Prostate gland (tissue), 2 donors: ENCODE data around the gene SLC39A11. TPM values are rescaled to one million over a fixed set of nuclear protein-coding genes. Genes with fewer than 3 reads are reported as not detected.
"Not testable (repeated sequence)": the region's sequence is repeated elsewhere in the genome, so short reads cannot be mapped to it uniquely, and the experiment has no call there.

Experiments
- DNase-seq: peaks from one replicate; pipeline ENCODE4 v3.0.0-alpha.2; 2019; ENCODE audit warnings: low spot score
- H3K27ac ChIP-seq, 2 donors: fragments of 200-600 bp; sonication (generic); 2 replicates each; pipeline ENCODE4 v1.5.1; 2017 to 2019
- H3K27me3 ChIP-seq: fragments of 200-600 bp; sonication (generic); replicated peaks from 2 replicates; pipeline ENCODE4 v1.5.1; 2019; ENCODE audit not compliant: insufficient read depth
- H3K36me3 ChIP-seq, 2 donors: fragments of 200-600 bp; sonication (generic); 1 replicate in 1 of 2; 2 replicates in 1 of 2; pipeline versions ENCODE4 v1.5.1 to v1.8.1; 2017 to 2019
- H3K4me1 ChIP-seq: fragments of 200-600 bp; sonication (generic); replicated peaks from 2 replicates; pipeline ENCODE4 v1.5.1; 2019
- H3K4me3 ChIP-seq, 2 donors: fragments of 200-600 bp; sonication (generic); 2 replicates each; pipeline ENCODE4 v1.5.1; 2017 to 2019
- H3K9me3 ChIP-seq: fragments of 200-600 bp; sonication (generic); 2 replicates; pipeline ENCODE4 v1.5.1; 2017
- CTCF ChIP-seq, 4 experiments: fragments of 200-600 bp in 2 of 4; fragments of 450-650 bp in 2 of 4; sonication (generic) in 2 of 4; IDR thresholded peaks; 1 replicate in 3 of 4; 2 replicates in 1 of 4; pipeline ENCODE4 v1.5.1; 2016 to 2019; ENCODE audit warnings: antibody characterized with exemption in 4 of 4, mild to moderate bottlenecking in 2 of 4, moderate library complexity in 2 of 4
- POLR2A ChIP-seq: fragments of 450-650 bp; IDR thresholded peaks from one replicate; pipeline ENCODE4 v1.6.1; 2016; ENCODE audit warnings: antibody characterized with exemption, mild to moderate bottlenecking
- POLR2AphosphoS5 ChIP-seq: sonication (generic); formaldehyde crosslinking; IDR thresholded peaks from one replicate; pipeline ENCODE4 v1.6.1; 2017; ENCODE audit warnings: antibody characterized with exemption
- WGBS: methylation state at CpG from one replicate; pipeline ENCODE4 v1.1.5; 2018; 5-methylcytosine and 5-hydroxymethylcytosine counted together
- intact Hi-C: fragments of 100-400 bp; cut with DNase I; formaldehyde crosslinking; loops from one replicate; pipeline ENCODE4 v1.14.2; 2022
- total RNA-seq, 2 donors: library from RNA; depleted of rRNA; stranded (reverse); fragments of >200 nt; gene quantifications; one replicate each; pipeline ENCODE4 v1.1.0, GENCODE V29; 2016

Gene SLC39A11
- total RNA-seq, 2 donors from 2014 or later, result 15.1 to 29.7 TPM

GRCh38 chr17:72639711-72640110, 452.8 kb downstream of the SLC39A11 start:
- intact Hi-C loops, result no loop called here
- H3K27me3 ChIP-seq, result no peaks in the 10 kb centered on the region
- no peaks in the 10 kb centered on the region for H3K36me3 ChIP-seq
- H3K27ac ChIP-seq, result no peak overlapping the region
- no peak for TF ChIP-seq CTCF (IDR thresholded peaks at IDR 0.05)
- TF ChIP-seq POLR2A, result no peak
- TF ChIP-seq POLR2AphosphoS5, result no peak
- DNase-seq, result no peak
- WGBS, result 95% methylated on average over 7 of the region's 7 CpGs
- no peaks in the 10 kb centered on the region for H3K4me1 ChIP-seq
- H3K4me3 ChIP-seq, result no peak overlapping the region
- H3K9me3 ChIP-seq, result no peaks in the 10 kb centered on the region

GRCh38 chr17:72638932-72639331, 453.6 kb downstream of the SLC39A11 start:
- WGBS, result 98% methylated on average over 3 of the region's 3 CpGs
- DNase-seq, H3K4me3 ChIP-seq, H3K36me3 ChIP-seq, H3K9me3 ChIP-seq, intact Hi-C loops, H3K27me3 ChIP-seq, H3K27ac ChIP-seq, H3K4me1 ChIP-seq: not testable (repeated sequence)

- no peak for DNase-seq
- intact Hi-C loops, result no loop called here
- Histone ChIP-seq H3K27me3 (no peaks in the 10 kb centered on the region), H3K36me3 (no peaks in the 10 kb centered on the region), H3K4me1 (no peaks in the 10 kb centered on the region), H3K27ac (no peak overlapping the region), H3K9me3 (no peaks in the 10 kb centered on the region), H3K4me3 (no peak overlapping the region)
- no peak for TF ChIP-seq POLR2A
- no peak for TF ChIP-seq POLR2AphosphoS5
- TF ChIP-seq CTCF (IDR thresholded peaks at IDR 0.05), result no peak
- WGBS, result 37% methylated on average over 14 of the region's 14 CpGs
These were observed 457.4 kb downstream of the SLC39A11 start for GRCh38 chr17:72635034-72635635.

- Histone ChIP-seq H3K9me3 (no peaks in the 10 kb centered on the region), H3K27me3 (no peaks in the 10 kb centered on the region), H3K27ac (no peak overlapping the region), H3K36me3 (no peaks in the 10 kb centered on the region), H3K4me3 (no peak overlapping the region), H3K4me1 (no peaks in the 10 kb centered on the region)
- WGBS, result 41% methylated on average over 7 of the region's 7 CpGs
- TF ChIP-seq POLR2AphosphoS5, result peak; percentile 17
- TF ChIP-seq CTCF (IDR thresholded peaks at IDR 0.05), result no peak
- peak; percentile 49 for DNase-seq
- intact Hi-C loops, result no loop called here
These were observed 457.9 kb downstream of the SLC39A11 start for GRCh38 chr17:72634621-72635020.

GRCh38 chr17:72631949-72632684, 460.4 kb downstream of the SLC39A11 start:
- Histone ChIP-seq H3K36me3 (no peaks in the 10 kb centered on the region), H3K4me3 (no peak overlapping the region), H3K9me3 (no peaks in the 10 kb centered on the region), H3K4me1 (no peaks in the 10 kb centered on the region), H3K27me3 (no peaks in the 10 kb centered on the region), H3K27ac (no peak overlapping the region)
- 66% methylated on average over 22 of the region's 22 CpGs for WGBS
- TF ChIP-seq CTCF (IDR thresholded peaks at IDR 0.05) (no peak), POLR2AphosphoS5 (no peak), POLR2A (no peak)
- intact Hi-C loops, result no loop called here
- no peak for DNase-seq
